GM12878 (cell line): Measurements from ENCODE around the gene GPBP1. TPM values are rescaled to one million over a fixed set of nuclear protein-coding genes. Genes with fewer than 3 reads are reported as not detected.

Experiments used
- ATAC-seq: fragments of 200-7000 bp; cut with Tn5 transposase; 3 replicates; pipeline ENCODE4 v1.9.1; 2020; ENCODE audit warnings: mild to moderate bottlenecking, moderate library complexity
- BruUV-seq: library from RNA; stranded (reverse); fragments of 400-500 nt; replicated peaks from 2 replicates; lab custom pipeline; 2021; lab: Mats Ljungman, UMichigan
- CTCF ChIA-PET: fragments of 300-600 bp; sonication (Branson Sonifier 250); formaldehyde crosslinking; extraction: SDS; loops from one replicate; lab custom pipeline; 2021; ENCODE audit warnings: inconsistent platforms; lab: Yijun Ruan, JAX
- POLR2A ChIA-PET: fragments of 350-600 bp; formaldehyde crosslinking; extraction: SDS; loops from one replicate; lab custom pipeline; 2021; ENCODE audit warnings: inconsistent platforms; lab: Charles Lee
- RAD21 ChIA-PET: fragments of 300-600 bp; sonication (Branson Sonifier 250); formaldehyde crosslinking; loops from one replicate; lab custom pipeline; 2023; ENCODE audit warnings: antibody characterized with exemption; ENCODE audit not compliant: unreplicated experiment; lab: Charles Lee
- SMC1A ChIA-PET: fragments of 300-600 bp; sonication (Branson Sonifier 250); formaldehyde crosslinking; loops from one replicate; lab custom pipeline; 2023; ENCODE audit not compliant: unreplicated experiment, uncharacterized antibody; lab: Charles Lee
- DNase-seq: peaks from one replicate; pipeline ENCODE4 v3.0.0-alpha.2; 2011; ENCODE audit warnings: low read depth, low spot score
- FAIRE-seq: peaks from 3 replicates; lab custom pipeline; 2011; peaks lifted over from hg19 to GRCh38; lab: Jason Lieb, UNC
- H2AFZ ChIP-seq: 2 replicates; pipeline ENCODE4 v1.6.0; 2011; ENCODE audit warnings: low read depth, low read length, control low read depth; ENCODE audit not compliant: control insufficient read depth
- H3K27ac ChIP-seq: 2 replicates; pipeline ENCODE4 v1.5.1; 2011; ENCODE audit warnings: control low read depth; ENCODE audit not compliant: control insufficient read depth, insufficient read depth
- H3K27me3 ChIP-seq, 2 experiments: replicated peaks in 1 of 2; 2 replicates each; pipeline versions ENCODE4 v1.6.0 to v1.6.1; 2011; ENCODE audit warnings: low read length in 1 of 2; ENCODE audit not compliant: control insufficient read depth in 2 of 2, insufficient read depth in 2 of 2
- H3K36me3 ChIP-seq, 2 experiments: 2 replicates each; pipeline ENCODE4 v1.5.1; 2011; ENCODE audit warnings: low read length in 1 of 2; ENCODE audit not compliant: control insufficient read depth in 2 of 2, insufficient read depth in 2 of 2
- H3K4me1 ChIP-seq: 2 replicates; pipeline ENCODE4 v1.6.1; 2011; ENCODE audit warnings: mild to moderate bottlenecking, low read length, moderate library complexity, mixed read lengths; ENCODE audit not compliant: control insufficient read depth, insufficient read depth
- H3K4me2 ChIP-seq: 2 replicates; pipeline ENCODE4 v1.6.0; 2011; ENCODE audit warnings: control low read depth; ENCODE audit not compliant: control insufficient read depth, insufficient read depth
- H3K4me3 ChIP-seq: fragments of 200-600 bp; sonication (generic); 2 replicates; pipeline ENCODE4 v1.5.1; 2016
- H3K79me2 ChIP-seq: 2 replicates; pipeline ENCODE4 v1.6.0; 2011; ENCODE audit warnings: low read length; ENCODE audit not compliant: control insufficient read depth, insufficient read depth
- H3K9ac ChIP-seq: 2 replicates; pipeline ENCODE4 v1.8.0; 2011; ENCODE audit warnings: low read length, control low read depth, mixed read lengths; ENCODE audit not compliant: control insufficient read depth, insufficient read depth
- H3K9me3 ChIP-seq: replicated peaks from 3 replicates; pipeline ENCODE4 v1.5.1; 2011; ENCODE audit warnings: mild to moderate bottlenecking, low read length; ENCODE audit not compliant: control insufficient read depth, insufficient read depth
- H4K20me1 ChIP-seq: 2 replicates; pipeline ENCODE4 v1.6.0; 2011; ENCODE audit not compliant: control insufficient read depth, insufficient read depth
- ATF7 ChIP-seq: fragments of 450-650 bp; IDR thresholded peaks from 2 replicates; pipeline ENCODE4 v1.6.1; 2016; ENCODE audit warnings: low read depth, mild to moderate bottlenecking
- BHLHE40 ChIP-seq, 2 experiments: fragments of 450-650 bp in 1 of 2; IDR thresholded peaks; 2 replicates each; pipeline ENCODE4 v1.6.1; 2011 to 2017; ENCODE audit warnings: low read depth in 2 of 2, borderline replicate concordance in 1 of 2, improper control_type of control experiment in 1 of 2, low read length in 1 of 2, mild to moderate bottlenecking in 1 of 2
- BRCA1 ChIP-seq: IDR thresholded peaks from 2 replicates; pipeline ENCODE4 v1.6.1; 2011; ENCODE audit warnings: low read depth, low read length, improper control_type of control experiment
- DPF2 ChIP-seq: fragments of 450-650 bp; IDR thresholded peaks from 2 replicates; pipeline ENCODE4 v1.6.1; 2017; ENCODE audit warnings: mild to moderate bottlenecking
- FOXM1 ChIP-seq: IDR thresholded peaks from 2 replicates; pipeline ENCODE4 v1.6.1; 2012; ENCODE audit warnings: low read depth, mild to moderate bottlenecking, inconsistent platforms, low read length, moderate library complexity
- HDAC2 ChIP-seq: fragments of 200-600 bp; sonication (generic); IDR thresholded peaks from 2 replicates; pipeline ENCODE4 v1.6.1; 2017
- NFXL1 ChIP-seq: fragments of 450-650 bp; IDR thresholded peaks from 2 replicates; pipeline ENCODE4 v1.6.1; 2017; ENCODE audit warnings: antibody characterized with exemption, mild to moderate bottlenecking, borderline replicate concordance
- RAD21 ChIP-seq: IDR thresholded peaks from 2 replicates; pipeline ENCODE4 v1.6.1; 2011; ENCODE audit warnings: mild to moderate bottlenecking, low read depth, low read length, moderate library complexity; ENCODE audit not compliant: insufficient read depth
- STAT3 ChIP-seq: IDR thresholded peaks from 2 replicates; pipeline ENCODE4 v1.6.1; 2011; ENCODE audit warnings: low read depth, low read length, improper control_type of control experiment
- ZNF207 ChIP-seq: fragments of 450-650 bp; IDR thresholded peaks from 2 replicates; pipeline ENCODE4 v1.6.1; 2014; ENCODE audit warnings: antibody characterized with exemption, mild to moderate bottlenecking, borderline replicate concordance
- WGBS: methylation state at CpG from one replicate; pipeline ENCODE4 v1.1.6; 2016; ENCODE audit warnings: low lambda C conversion rate; ENCODE audit not compliant: insufficient replicate concordance, insufficient coverage; ENCODE audit errors: missing lambda C conversion rate; 5-methylcytosine and 5-hydroxymethylcytosine counted together
- in situ Hi-C: fragments of 300-500 bp; cut with MboI; formaldehyde crosslinking; loops from 9 replicates; pipeline ENCODE4 v1.14.3; 2018; ENCODE audit warnings: mixed read lengths
- intact Hi-C: fragments of 100-400 bp; cut with micrococcal nuclease; formaldehyde crosslinking; loops from one replicate; pipeline ENCODE4 v1.14.2; 2022; ENCODE audit not compliant: unreplicated experiment
- polyA plus RNA-seq, 11 experiments: library from polyadenylated mRNA; depleted of rRNA in 4 of 11; unstranded in 6 of 11; stranded (reverse) in 5 of 11; fragments of >200 nt; fragmentation: Nextera tagmentation in 4 of 11; fragmentation: Illumina TruSeq in 1 of 11; extraction: Ambion mirVana in 4 of 11; extraction: Trizol in 1 of 11; gene quantifications; 1 replicate in 1 of 11; 2 replicates in 10 of 11; pipeline versions ENCODE4 v1.2.1 to v1.2.3, GENCODE V29; 2011 to 2016; ENCODE audit warnings: inconsistent platforms in 2 of 11, missing spikeins in 2 of 11, low read depth in 1 of 11
- total RNA-seq, 4 experiments: library from RNA; depleted of rRNA in 3 of 4; stranded (reverse); fragments of >200 nt in 3 of 4; fragmentation: Illumina TruSeq in 1 of 4; extraction: Trizol in 1 of 4; gene quantifications; 2 replicates each; pipeline versions ENCODE4 v1.2.1 to v1.2.3, GENCODE V29; 2013 to 2021
- TF ChIP-seq, protein P1 (sequence below): fragments of 450-650 bp; IDR thresholded peaks from 2 replicates; pipeline ENCODE4 v1.6.1; 2018; ENCODE audit warnings: borderline replicate concordance, mild to moderate bottlenecking; ENCODE audit not compliant: partially characterized antibody
- TF ChIP-seq, protein P2 (sequence below): fragments of 450-650 bp; IDR thresholded peaks from 2 replicates; pipeline ENCODE4 v1.6.1; 2017; ENCODE audit warnings: mild to moderate bottlenecking, low read depth, inconsistent platforms; ENCODE audit not compliant: poor library complexity, severe bottlenecking

Gene GPBP1
- total and polyA plus RNA-seq, 10 of the 15 experiments (the other 5 are each of a cell fraction or from before 2014, with no cell fraction given): 27.0 to 96.2 (median 55.4) TPM

DNA sequence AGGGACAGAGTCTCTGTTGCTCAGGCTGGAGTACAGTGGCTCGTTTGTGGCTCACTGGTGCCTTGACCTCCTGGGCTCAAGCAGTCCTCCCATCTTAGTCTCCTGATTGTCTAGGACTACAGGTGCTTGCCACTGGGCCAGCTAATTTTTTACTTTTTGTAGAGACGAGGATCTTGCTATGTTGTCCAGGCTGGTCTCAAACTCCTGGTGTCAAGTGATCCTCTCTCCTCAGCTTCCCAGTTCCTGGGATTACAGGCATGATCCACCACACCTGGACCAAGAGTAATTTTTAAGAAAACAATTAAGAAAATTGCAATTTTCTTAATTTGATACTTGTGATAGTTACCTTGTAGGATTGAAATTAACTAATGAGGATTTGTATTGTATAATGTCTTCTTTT, 73.9 kb downstream of the GPBP1 start:
- WGBS: 95% methylated on average over 2 of the region's 2 CpGs
- Histone ChIP-seq H3K4me1 (no peaks in the 10 kb centered on the region), H3K79me2 (no peaks in the 10 kb centered on the region), H3K36me3 (peaks cover 2 to 21% of the 10 kb centered on the region in 2 experiments), H3K4me2 (no peak overlapping the region), H2AFZ (no peak overlapping the region), H3K9me3 (no peaks in the 10 kb centered on the region), H4K20me1 (no peaks in the 10 kb centered on the region), H3K27ac (no peak overlapping the region), H3K4me3 (no peak overlapping the region), H3K9ac (no peak overlapping the region), H3K27me3 (no peaks in the 10 kb centered on the region)
- no TSS peak for BruUV-seq
- FAIRE-seq: no peak
- intact Hi-C loops (no loop called here), in situ Hi-C loops (no loop called here)
- DNase-seq: no peak
- no peak for ATAC-seq
- TF ChIP-seq RAD21 (no peak), FOXM1 (no peak), DPF2 (no peak), ATF7 (no peak), NFXL1 (no peak), ZNF207 (no peak), BHLHE40 (IDR thresholded peaks at IDR 0.05; ENCODE audit: borderline replicate concordance in 1 of 2, low read depth in 2 of 2, low read length in 1 of 2) (no peak), HDAC2 (no peak), STAT3 (no peak), BRCA1 (no peak)
- TF ChIP-seq, protein P1, sequence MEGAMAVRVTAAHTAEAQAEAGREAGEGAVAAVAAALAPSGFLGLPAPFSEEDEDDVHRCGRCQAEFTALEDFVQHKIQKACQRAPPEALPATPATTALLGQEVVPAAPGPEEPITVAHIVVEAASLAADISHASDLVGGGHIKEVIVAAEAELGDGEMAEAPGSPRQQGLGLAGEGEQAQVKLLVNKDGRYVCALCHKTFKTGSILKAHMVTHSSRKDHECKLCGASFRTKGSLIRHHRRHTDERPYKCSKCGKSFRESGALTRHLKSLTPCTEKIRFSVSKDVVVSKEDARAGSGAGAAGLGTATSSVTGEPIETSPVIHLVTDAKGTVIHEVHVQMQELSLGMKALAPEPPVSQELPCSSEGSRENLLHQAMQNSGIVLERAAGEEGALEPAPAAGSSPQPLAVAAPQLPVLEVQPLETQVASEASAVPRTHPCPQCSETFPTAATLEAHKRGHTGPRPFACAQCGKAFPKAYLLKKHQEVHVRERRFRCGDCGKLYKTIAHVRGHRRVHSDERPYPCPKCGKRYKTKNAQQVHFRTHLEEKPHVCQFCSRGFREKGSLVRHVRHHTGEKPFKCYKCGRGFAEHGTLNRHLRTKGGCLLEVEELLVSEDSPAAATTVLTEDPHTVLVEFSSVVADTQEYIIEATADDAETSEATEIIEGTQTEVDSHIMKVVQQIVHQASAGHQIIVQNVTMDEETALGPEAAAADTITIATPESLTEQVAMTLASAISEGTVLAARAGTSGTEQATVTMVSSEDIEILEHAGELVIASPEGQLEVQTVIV: no peak
- TF ChIP-seq, protein P2, sequence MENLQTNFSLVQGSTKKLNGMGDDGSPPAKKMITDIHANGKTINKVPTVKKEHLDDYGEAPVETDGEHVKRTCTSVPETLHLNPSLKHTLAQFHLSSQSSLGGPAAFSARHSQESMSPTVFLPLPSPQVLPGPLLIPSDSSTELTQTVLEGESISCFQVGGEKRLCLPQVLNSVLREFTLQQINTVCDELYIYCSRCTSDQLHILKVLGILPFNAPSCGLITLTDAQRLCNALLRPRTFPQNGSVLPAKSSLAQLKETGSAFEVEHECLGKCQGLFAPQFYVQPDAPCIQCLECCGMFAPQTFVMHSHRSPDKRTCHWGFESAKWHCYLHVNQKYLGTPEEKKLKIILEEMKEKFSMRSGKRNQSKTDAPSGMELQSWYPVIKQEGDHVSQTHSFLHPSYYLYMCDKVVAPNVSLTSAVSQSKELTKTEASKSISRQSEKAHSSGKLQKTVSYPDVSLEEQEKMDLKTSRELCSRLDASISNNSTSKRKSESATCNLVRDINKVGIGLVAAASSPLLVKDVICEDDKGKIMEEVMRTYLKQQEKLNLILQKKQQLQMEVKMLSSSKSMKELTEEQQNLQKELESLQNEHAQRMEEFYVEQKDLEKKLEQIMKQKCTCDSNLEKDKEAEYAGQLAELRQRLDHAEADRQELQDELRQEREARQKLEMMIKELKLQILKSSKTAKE: no peak
- RAD21 ChIA-PET: no interaction called here
- POLR2A ChIA-PET: no interaction called here
- SMC1A ChIA-PET: no interaction called here
- CTCF ChIA-PET: interaction anchor here (0.6 to 1.5 kb wide), 3 partner anchors 17 to 351 kb away, joined by 3 read pairs; no protein-coding TSS in a partner anchor
